HepG2 (cell line): ENCODE measurements around the gene SPON2. TPM values are rescaled to one million over a fixed set of nuclear protein-coding genes. Genes with fewer than 3 reads are reported as not detected.

Experiments used
- ATAC-seq: fragments of 200-7000 bp; cut with Tn5 transposase; 3 replicates; pipeline ENCODE4 v1.9.1; 2020; ENCODE audit warnings: mild to moderate bottlenecking, moderate library complexity
- BruUV-seq: library from RNA; stranded (reverse); fragments of 400-500 nt; replicated peaks from 2 replicates; lab custom pipeline; 2021; lab: Mats Ljungman, UMichigan
- CTCF ChIA-PET: fragments of 300-600 bp; formaldehyde crosslinking; extraction: SDS; loops from one replicate; lab custom pipeline; 2021; ENCODE audit warnings: low total read pairs, inconsistent platforms, low intra/inter-chr PET ratio; lab: Yijun Ruan, JAX
- POLR2A ChIA-PET: fragments of 350-600 bp; sonication (Branson Sonifier 250); formaldehyde crosslinking; loops from one replicate; lab custom pipeline; 2020; ENCODE audit warnings: antibody characterized with exemption, inconsistent platforms; lab: Yijun Ruan, JAX
- DNase-seq: peaks from one replicate; pipeline ENCODE4 v3.0.0-alpha.2; 2015; ENCODE audit warnings: low spot score
- FAIRE-seq: peaks from 3 replicates; lab custom pipeline; 2011; peaks lifted over from hg19 to GRCh38; lab: Jason Lieb, UNC
- H2AFZ ChIP-seq: one replicate; pipeline ENCODE4 v1.6.1; 2011; ENCODE audit warnings: low read length, inconsistent platforms
- H3K27ac ChIP-seq: fragments of 300-600 bp; 3 replicates; pipeline ENCODE4 v1.8.0; 2011; ENCODE audit warnings: mixed run types, mild to moderate bottlenecking, mixed read lengths, low read length, inconsistent platforms; ENCODE audit not compliant: insufficient read depth; ENCODE audit errors: extremely low read length
- H3K27me3 ChIP-seq, 2 experiments: fragments of 200-600 bp in 1 of 2; 2 replicates in 1 of 2; 3 replicates in 1 of 2; pipeline versions ENCODE4 v1.6.0 to v1.8.0; 2011; ENCODE audit warnings: low read length in 2 of 2, mild to moderate bottlenecking in 2 of 2, moderate library complexity in 2 of 2, inconsistent platforms in 1 of 2; ENCODE audit not compliant: insufficient read depth in 2 of 2, control insufficient read depth in 1 of 2
- H3K36me3 ChIP-seq, 2 experiments: fragments of 200-600 bp in 1 of 2; replicated peaks in 1 of 2; 2 replicates in 1 of 2; 3 replicates in 1 of 2; pipeline versions ENCODE4 v1.5.1 to v1.8.0; 2011; ENCODE audit warnings: low read length in 2 of 2, inconsistent platforms in 1 of 2; ENCODE audit not compliant: insufficient read depth in 2 of 2, control insufficient read depth in 1 of 2
- H3K4me1 ChIP-seq: 2 replicates; pipeline ENCODE4 v1.5.1; 2012; ENCODE audit warnings: low read length, inconsistent platforms; ENCODE audit not compliant: insufficient read depth
- H3K4me2 ChIP-seq: 2 replicates; pipeline ENCODE4 v1.6.0; 2011; ENCODE audit warnings: low read depth, low read length, inconsistent platforms
- H3K4me3 ChIP-seq, 3 experiments: fragments of 200-600 bp in 1 of 3; sonication (generic), shearing (Covaris generic) in 1 of 3; replicated peaks in 1 of 3; 2 replicates each; pipeline ENCODE4 v1.5.1; 2011 to 2016; ENCODE audit warnings: low read length in 3 of 3, inconsistent platforms in 2 of 3, low read depth in 2 of 3, mild to moderate bottlenecking in 2 of 3, control low read depth in 1 of 3, mixed read lengths in 1 of 3; ENCODE audit not compliant: insufficient read depth in 1 of 3
- H3K79me2 ChIP-seq: one replicate; pipeline ENCODE4 v1.6.1; 2011; ENCODE audit warnings: low read length, inconsistent platforms; ENCODE audit not compliant: insufficient read depth
- H3K9ac ChIP-seq: 2 replicates; pipeline ENCODE4 v1.6.0; 2011; ENCODE audit warnings: mild to moderate bottlenecking, low read depth, low read length, inconsistent platforms; ENCODE audit not compliant: insufficient read depth
- H3K9me3 ChIP-seq: 2 replicates; pipeline ENCODE4 v1.5.1; 2012; ENCODE audit warnings: mild to moderate bottlenecking, low read length
- H4K20me1 ChIP-seq: 2 replicates; pipeline ENCODE4 v1.6.0; 2011; ENCODE audit warnings: inconsistent platforms, mild to moderate bottlenecking, low read length, moderate library complexity; ENCODE audit not compliant: insufficient read depth
- ATF1 ChIP-seq: IDR thresholded peaks from 2 replicates; pipeline ENCODE4 v1.6.1; 2016; ENCODE audit warnings: mild to moderate bottlenecking, control low read depth
- DMTF1 ChIP-seq: sonication (generic); formaldehyde crosslinking; IDR thresholded peaks from 2 replicates; pipeline ENCODE4 v1.4.0; 2020; ENCODE audit warnings: mild to moderate bottlenecking, missing genetic modification reagents
- GFI1 ChIP-seq: sonication (generic); formaldehyde crosslinking; IDR thresholded peaks from 2 replicates; pipeline ENCODE4 v1.5.0; 2020; ENCODE audit warnings: missing genetic modification reagents, mild to moderate bottlenecking, borderline replicate concordance
- HES4 ChIP-seq: sonication (generic); formaldehyde crosslinking; IDR thresholded peaks from 2 replicates; pipeline ENCODE4 v1.9.0; 2021; ENCODE audit warnings: mild to moderate bottlenecking, missing genetic modification reagents, borderline replicate concordance
- IRX3 ChIP-seq: sonication (generic); formaldehyde crosslinking; IDR thresholded peaks from 2 replicates; pipeline ENCODE4 v1.8.1; 2023; ENCODE audit warnings: mild to moderate bottlenecking, low read depth, missing genetic modification reagents, borderline replicate concordance
- ISL2 ChIP-seq: sonication (generic); formaldehyde crosslinking; IDR thresholded peaks from 2 replicates; pipeline ENCODE4 v1.5.0; 2020; ENCODE audit warnings: missing genetic modification reagents
- PCBP2 ChIP-seq: fragments of 200-400 bp; formaldehyde crosslinking; optimal IDR thresholded peaks from 2 replicates; pipeline ENCODE3; 2018; ENCODE audit warnings: low read length, low read depth; ENCODE audit not compliant: poor library complexity, severe bottlenecking
- PHF8 ChIP-seq: sonication (generic); formaldehyde crosslinking; IDR thresholded peaks from 2 replicates; pipeline ENCODE4 v1.5.0; 2020; ENCODE audit warnings: missing genetic modification reagents
- RBAK ChIP-seq: sonication (generic); formaldehyde crosslinking; IDR thresholded peaks from 2 replicates; pipeline ENCODE4 v1.5.1; 2020; ENCODE audit warnings: mild to moderate bottlenecking, missing genetic modification reagents
- RELA ChIP-seq: sonication (generic); formaldehyde crosslinking; IDR thresholded peaks from 2 replicates; pipeline ENCODE4 v1.4.0; 2020; ENCODE audit warnings: missing genetic modification reagents
- REPIN1 ChIP-seq: sonication (generic); formaldehyde crosslinking; IDR thresholded peaks from 2 replicates; pipeline ENCODE4 v1.8.0; 2022; ENCODE audit warnings: missing genetic modification reagents, low read depth, mild to moderate bottlenecking, borderline replicate concordance
- TOE1 ChIP-seq: sonication (generic); formaldehyde crosslinking; IDR thresholded peaks from 2 replicates; pipeline ENCODE4 v1.4.0; 2020; ENCODE audit warnings: mild to moderate bottlenecking, missing genetic modification reagents
- ZFP36L2 ChIP-seq: sonication (generic); formaldehyde crosslinking; IDR thresholded peaks from 2 replicates; pipeline ENCODE4 v1.4.0; 2020; ENCODE audit warnings: missing genetic modification reagents
- ZNF207 ChIP-seq: fragments of 450-650 bp; IDR thresholded peaks from 2 replicates; pipeline ENCODE4 v1.6.1; 2016; ENCODE audit warnings: antibody characterized with exemption, borderline replicate concordance
- ZNF281 ChIP-seq: sonication (generic); formaldehyde crosslinking; IDR thresholded peaks from 2 replicates; pipeline ENCODE4 v1.4.0; 2020; ENCODE audit warnings: missing genetic modification reagents, borderline replicate concordance
- ZNF629 ChIP-seq: sonication (generic); formaldehyde crosslinking; conservative IDR thresholded peaks from 2 replicates; pipeline ENCODE4 v1.5.0; 2020; ENCODE audit warnings: missing genetic modification reagents
- ZNF704 ChIP-seq: sonication (generic); formaldehyde crosslinking; IDR thresholded peaks from 2 replicates; pipeline ENCODE4 v1.8.1; 2023; ENCODE audit warnings: mild to moderate bottlenecking, inconsistent platforms, moderate library complexity, missing genetic modification reagents, borderline replicate concordance
- WGBS: methylation state at CpG from one replicate; pipeline ENCODE4 v1.1.6; 2017; ENCODE audit warnings: low lambda C conversion rate; 5-methylcytosine and 5-hydroxymethylcytosine counted together
- in situ Hi-C: cut with HindIII; loops from 2 replicates; pipeline ENCODE4 v1.10.0; 2017; ENCODE audit warnings: low pct_unique_long_range_greater_than_20kb; ENCODE audit not compliant: extremely low pct_ligation_motif_present
- intact Hi-C: fragments of 100-400 bp; cut with micrococcal nuclease; formaldehyde crosslinking; loops from one replicate; pipeline ENCODE4 v1.10.0; 2022; ENCODE audit not compliant: unreplicated experiment
- polyA plus RNA-seq, 8 experiments: library from polyadenylated mRNA; depleted of rRNA in 3 of 8; stranded (reverse) in 7 of 8; unstranded in 1 of 8; fragments of >200 nt; fragmentation: Illumina TruSeq in 4 of 8; extraction: Trizol in 4 of 8; gene quantifications; 2 replicates each; pipeline versions ENCODE4 v1.2.1 to v1.2.3, GENCODE V29; 2011 to 2016; ENCODE audit warnings: low read depth in 4 of 8, missing spikeins in 1 of 8, mixed read lengths in 1 of 8; ENCODE audit not compliant: insufficient read depth in 1 of 8
- total RNA-seq, 5 experiments: library from RNA; depleted of rRNA; stranded (reverse); fragments of >200 nt; fragmentation: Illumina TruSeq; extraction: Trizol; gene quantifications; 2 replicates each; pipeline ENCODE4 v1.2.3, GENCODE V29; 2016; ENCODE audit warnings: low read depth in 1 of 5

SPON2 gene
- total and polyA plus RNA-seq, 2 of the 13 experiments (the other 11 are each of a cell fraction or from before 2014, with no cell fraction given), result 17.4 to 55.2 TPM

GRCh38 chr4:1166509-1167243 lies 5.7 kb downstream of the SPON2 start (continued):
- TF ChIP-seq ZNF629, result no peak
- TF ChIP-seq ZNF704 (CRISPR knock-in tag), result no peak
- no peak for TF ChIP-seq REPIN1
- TF ChIP-seq ISL2 (CRISPR knock-in tag), result 0 out of 2 replicates have a peak, but pooled peaks have one; percentile 22

GRCh38 chr4:1164956-1165545 lies 7.3 kb downstream of the SPON2 start:
- Histone ChIP-seq H3K9ac (no peak overlapping the region), H3K9me3 (no peaks in the 10 kb centered on the region), H4K20me1 (no peaks in the 10 kb centered on the region), H3K36me3 (peaks cover 0 to 7% of the 10 kb centered on the region in 2 experiments; a peak in 2 of 5 replicates), H3K4me2 (no peak overlapping the region), H3K79me2 (no peaks in the 10 kb centered on the region), H3K4me3 (no peak overlapping the region), H2AFZ (no peak overlapping the region), H3K4me1 (peaks cover 8% of the 10 kb centered on the region; the same call in 1 of the 2 replicates), H3K27ac (no peak overlapping the region), H3K27me3 (peaks cover 2 to 6% of the 10 kb centered on the region in 2 experiments; a peak in 3 of 5 replicates)
- FAIRE-seq (no peak), ATAC-seq (no peak), DNase-seq (no peak)
- no TSS peak for BruUV-seq
- ChIA-PET POLR2A (no interaction called here), CTCF (no interaction called here)
- 69% methylated on average over 11 of the region's 13 CpGs for WGBS
- in situ Hi-C loops (no loop called here), intact Hi-C loops (no loop called here)
- TF ChIP-seq RBAK (CRISPR knock-in tag), result no peak
- TF ChIP-seq DMTF1 (CRISPR knock-in tag), result no peak
- no peak for TF ChIP-seq TOE1
- TF ChIP-seq PCBP2, result no peak
- no peak for TF ChIP-seq ZNF207
- TF ChIP-seq GFI1 (CRISPR knock-in tag), result no peak
- no peak for TF ChIP-seq ATF1 (CRISPR knock-in tag)
- no peak for TF ChIP-seq ZFP36L2 (CRISPR knock-in tag)
- no peak for TF ChIP-seq RELA (CRISPR knock-in tag)
- no peak for TF ChIP-seq PHF8
- no peak for TF ChIP-seq IRX3 (CRISPR knock-in tag)
- no peak for TF ChIP-seq HES4 (CRISPR knock-in tag)
- no peak for TF ChIP-seq ZNF281 (CRISPR knock-in tag)
